Measurements from ENCODE around the gene NFASC.
A peak's percentile ranks its signal among the peaks of the same experiment; 100 is the strongest.

NFASC gene

DNA sequence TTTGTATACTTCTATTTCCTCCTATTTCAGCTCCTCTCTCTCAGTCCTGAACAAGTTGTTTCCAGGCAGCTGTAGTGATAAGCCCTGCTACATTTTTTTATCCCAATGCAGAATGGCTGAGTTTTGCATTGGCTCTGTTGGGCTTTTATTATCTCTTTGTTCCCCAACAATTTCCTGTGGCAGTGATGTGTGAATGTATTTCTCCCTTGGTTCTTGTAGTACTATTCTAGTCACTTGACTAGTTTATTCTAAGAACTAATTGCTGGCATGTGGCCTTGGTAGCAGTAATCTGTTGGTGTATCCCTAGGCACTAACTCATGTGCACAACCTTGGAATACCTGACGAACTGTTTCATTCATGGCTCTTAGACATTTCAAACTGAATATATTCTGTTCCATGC, 60.7 kb downstream of the NFASC start:
- no peak for DNase-seq

DNA sequence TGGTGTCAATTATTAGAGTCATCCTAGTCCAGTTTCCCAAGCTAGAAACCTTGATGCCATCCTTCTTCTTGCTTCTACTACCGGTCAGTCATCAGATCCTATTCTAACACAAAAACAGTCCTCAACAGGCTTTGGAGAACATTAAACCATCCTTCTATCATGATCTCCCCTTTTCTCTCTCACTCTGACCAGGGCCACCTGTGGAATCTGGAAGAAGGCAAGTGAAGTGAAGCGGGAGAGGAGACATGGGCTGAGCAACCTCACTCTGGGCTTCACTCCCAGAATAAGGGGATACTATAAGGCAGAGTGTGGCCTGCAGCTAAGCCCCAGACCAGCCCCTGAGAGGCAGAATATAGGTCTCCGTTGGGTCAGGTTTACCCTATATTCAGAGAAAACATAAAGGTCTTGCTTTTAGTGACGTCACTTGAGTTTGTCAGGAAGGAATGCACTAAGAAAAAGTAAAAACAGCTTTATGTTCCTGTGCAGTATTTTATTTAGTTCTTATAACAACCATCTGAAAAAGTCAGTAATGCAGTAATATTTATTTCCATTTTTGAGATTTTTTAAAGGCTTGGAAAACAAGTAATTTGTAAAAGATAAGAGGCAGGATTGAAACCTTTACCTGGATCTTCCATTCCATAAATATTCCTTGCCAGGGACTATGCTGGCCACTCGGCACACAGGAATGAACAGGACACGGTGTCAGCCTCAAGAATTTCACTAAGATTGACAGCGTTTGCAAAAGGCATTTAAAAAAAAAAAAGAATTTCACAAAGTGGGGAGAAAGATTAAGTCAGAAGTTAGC, 61.3 kb downstream of the NFASC start:
- no peak for DNase-seq

DNA sequence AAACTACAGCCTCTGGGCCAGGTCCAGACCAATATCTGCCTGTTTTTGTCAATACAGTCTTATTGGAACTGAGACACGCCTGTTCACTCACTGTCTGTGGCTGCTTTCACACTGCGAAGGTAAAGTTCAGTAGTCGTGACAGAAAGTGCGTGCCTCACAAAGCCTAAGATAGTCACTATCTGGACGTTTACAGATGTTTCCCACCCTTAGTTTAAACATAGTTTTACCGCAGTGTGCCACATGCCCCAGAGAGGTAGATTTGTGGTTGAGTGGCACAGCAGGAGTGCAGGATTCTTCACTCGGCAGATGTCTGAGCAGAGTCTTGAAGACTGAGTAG, 61.9 kb downstream of the NFASC start:
- DNase-seq = no peak

DNA sequence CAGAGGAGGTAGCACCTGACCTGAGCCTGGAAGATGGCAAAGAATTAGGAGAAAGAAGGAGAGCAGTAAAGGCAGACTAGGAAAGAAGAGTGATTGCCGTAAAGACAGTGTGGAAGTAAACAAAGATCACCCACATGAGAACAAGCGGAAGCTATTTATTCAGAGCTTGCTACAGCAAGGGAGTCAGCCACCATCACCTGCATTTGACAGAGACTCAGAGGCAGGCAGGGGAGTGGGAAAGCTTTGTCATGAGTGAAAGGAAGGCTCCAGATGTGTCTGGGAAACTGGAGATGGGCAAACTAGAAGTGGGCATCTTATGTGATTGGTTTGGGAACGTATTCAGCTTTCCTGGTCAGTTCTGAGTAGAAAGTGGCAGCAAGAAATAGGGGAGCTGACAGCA, 64.5 kb downstream of the NFASC start:
- DNase-seq = no peak

DNA sequence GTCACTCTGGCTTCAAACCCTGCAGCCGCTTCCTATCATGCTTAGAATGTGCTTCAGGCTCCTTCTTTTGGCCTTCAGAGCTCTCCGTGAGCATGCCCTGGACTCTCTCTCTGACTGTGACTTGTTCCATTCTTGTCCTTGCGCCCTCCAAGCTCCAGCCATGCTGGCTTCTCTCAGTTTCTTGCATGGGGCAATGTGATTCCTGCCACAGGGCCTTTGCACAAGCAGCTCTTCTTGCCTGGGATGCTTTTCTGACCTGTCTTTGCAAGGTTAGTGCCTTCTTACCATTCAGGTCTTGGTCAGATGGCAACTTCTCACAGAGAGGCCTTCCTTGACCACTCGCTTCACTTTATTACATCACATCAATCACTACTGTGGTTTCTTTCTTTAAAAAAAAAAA, 66.1 kb downstream of the NFASC start:
- DNase-seq = no peak

DNA sequence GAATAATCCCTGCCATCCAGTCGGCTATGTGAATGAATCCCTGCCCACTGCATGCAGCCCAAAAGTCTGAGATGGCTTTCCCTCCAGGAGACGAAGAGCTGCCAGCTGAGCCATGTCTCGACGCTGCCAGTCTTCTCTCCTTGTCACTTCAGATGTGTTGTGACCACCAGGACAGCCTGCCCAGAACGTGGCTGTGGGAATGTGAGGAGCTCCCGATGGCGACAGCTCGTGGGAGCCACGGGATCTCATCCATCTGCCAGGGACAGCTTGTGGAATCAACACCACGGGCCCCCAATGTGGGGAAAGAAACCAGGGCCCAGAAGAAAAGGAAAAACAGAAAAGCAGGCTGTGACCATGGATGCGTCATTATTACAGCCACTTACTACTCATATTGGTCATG, 67.2 kb downstream of the NFASC start:
- DNase-seq = no peak

DNA sequence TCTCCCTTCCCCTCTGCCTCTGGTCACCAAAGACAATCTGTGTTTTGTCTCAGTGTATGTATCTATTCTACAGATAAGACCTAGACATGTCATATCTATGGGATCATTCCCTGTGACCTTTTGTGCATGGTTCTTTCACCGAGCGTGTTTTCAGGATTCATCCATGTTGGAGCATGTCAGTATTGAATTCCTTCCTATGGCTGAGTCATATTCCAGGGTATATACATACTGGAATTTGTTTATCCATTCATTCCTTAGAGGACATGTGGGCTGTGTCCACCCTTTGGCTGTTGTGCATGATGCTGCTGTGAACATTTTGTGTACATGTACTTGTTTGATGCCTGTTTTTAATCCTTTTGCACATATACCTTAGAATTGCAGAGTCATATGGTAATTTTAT, 69.9 kb downstream of the NFASC start:
- no peak for DNase-seq

DNA sequence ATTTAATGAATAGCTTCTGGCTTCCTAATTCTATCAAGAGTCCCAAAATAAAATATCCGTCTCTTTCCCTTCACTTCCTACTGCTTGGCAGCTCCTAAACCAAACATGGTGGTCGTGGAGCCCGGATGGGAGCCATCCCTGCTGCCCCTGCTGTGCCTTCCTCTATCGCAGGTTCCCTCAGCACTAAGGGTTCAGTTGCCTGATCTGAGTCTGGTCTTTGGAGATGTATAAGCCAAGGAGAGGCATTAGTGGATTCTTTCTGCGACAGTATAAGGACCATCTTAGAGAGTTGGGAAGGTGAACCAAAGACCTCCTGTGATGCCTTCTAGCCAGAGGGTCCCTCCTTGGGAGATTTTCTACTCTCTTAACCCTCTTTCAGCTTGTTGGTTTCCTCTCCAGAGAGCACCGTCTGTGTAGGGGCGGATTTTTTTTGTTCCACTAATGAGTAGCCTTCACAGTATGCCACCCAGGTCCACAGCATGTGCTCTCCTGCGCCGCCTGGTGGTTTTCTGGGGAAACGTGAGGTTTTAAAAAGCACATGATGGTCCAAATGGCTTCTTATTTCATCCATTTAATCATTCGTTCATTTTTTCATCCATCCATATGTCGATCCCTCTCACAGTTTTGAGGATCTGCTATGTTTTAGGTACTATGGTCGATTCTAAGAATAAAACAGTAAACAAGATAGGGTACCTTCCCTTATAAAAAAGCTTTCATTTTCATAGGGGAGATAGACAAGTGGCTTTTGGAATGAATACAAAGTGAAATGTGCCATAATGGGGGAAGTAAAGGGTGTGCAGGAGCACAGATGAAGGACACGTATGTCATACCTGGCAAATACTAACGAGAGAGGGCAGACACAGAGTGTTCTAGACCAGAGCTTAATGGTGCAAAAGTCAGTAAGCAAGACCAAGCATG, 71.0 kb downstream of the NFASC start:
- peak; percentile 33 for DNase-seq

DNA sequence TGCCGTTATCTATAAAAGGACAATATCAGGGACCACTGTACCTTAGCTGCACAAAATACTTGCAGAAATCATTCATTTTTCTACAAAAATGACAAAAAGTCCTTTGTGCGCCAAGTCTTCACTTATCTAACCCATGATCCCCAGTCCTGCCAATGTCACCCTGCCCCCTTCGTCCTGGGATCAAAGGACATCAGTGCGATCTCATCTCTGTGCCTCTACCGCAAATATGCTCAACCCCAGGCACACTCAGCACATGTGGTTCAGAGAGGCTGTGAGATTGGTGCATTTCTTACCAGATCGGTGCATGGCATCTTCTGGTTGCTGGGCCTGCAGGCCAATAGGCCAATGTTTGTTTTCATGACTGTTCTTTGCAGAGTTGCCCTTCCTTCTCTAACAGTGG, 72.8 kb downstream of the NFASC start:
- no peak for DNase-seq

DNA sequence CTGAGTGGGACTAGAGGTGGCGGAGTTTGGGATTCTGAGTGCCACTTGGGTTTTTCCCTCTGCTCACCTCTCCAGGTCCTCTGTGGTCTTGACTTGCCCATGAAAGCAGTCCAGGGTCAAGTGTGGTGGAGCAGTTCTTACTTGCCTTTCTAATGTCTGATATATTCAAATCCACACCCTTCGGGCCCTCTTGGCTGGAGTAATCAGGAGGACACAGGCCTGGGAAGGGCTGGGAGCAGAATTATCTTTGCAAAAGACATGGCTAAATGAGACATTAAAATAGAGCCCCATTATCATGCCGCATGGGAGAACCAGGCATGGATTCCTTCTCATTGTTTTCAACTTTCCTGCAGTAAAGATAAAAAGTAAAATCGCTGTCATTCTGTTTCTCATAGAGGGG, 74.0 kb downstream of the NFASC start:
- no peak for DNase-seq

DNA sequence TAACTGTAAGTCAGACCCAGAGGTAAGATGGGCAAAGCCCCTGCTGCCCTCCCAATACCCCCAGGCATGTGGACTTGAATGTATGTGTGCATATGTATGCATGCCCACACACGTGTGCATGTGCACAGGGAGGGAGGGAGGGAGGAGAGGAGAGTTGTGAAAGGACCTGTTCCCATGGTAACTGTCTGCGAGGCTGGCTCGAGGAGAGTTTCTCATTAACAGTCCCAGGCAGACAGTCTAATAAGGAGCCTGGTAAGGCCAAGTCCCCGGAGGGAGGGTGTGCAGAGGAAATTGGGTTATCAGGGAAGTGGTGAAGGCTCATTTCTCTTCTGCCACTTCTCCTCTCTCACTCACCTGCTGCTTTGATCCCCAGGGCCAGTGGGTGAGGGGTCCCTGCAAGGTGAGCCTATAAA, 74.9 kb downstream of the NFASC start:
- no peak for DNase-seq

DNA sequence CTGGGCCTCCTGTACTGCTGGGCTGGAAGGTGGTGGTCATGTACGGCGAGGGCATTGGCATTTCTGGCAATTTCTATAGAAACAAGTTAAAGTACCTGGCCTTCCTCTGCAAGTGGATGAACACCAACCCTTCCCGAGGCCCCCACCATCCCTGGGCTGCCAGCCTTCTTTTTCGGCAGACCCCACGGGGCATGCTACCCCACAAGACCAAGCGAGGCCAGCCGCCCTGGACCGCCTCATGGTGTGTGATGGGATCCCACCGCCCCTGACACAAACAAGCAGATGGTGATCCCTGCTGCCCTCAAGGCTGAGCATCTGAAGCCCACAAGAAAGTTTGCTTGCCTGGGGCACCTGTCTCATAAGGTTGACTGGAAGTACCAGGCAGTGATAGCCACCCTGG, 76.0 kb downstream of the NFASC start:
- DNase-seq = no peak

DNA sequence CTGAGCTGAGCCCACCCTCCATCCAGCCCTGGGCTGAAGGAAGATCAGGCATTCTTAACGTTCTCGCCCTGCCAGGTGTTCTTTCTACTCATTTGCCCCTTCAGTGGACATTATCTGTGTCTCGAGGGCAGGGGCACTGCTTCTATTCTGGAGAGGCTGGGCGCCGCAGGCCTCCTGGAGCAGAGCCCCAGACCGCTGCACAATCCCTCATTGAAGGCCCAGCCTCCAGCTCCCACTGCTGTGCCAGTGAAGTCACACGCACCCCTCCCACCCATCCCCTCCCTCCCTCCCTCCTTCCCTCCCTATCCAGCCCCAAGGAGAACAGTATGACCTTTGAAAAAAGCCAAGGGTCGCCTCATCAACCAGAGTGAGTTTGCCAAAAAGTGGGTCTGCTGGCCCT, 76.7 kb downstream of the NFASC start:
- no peak for DNase-seq

DNA sequence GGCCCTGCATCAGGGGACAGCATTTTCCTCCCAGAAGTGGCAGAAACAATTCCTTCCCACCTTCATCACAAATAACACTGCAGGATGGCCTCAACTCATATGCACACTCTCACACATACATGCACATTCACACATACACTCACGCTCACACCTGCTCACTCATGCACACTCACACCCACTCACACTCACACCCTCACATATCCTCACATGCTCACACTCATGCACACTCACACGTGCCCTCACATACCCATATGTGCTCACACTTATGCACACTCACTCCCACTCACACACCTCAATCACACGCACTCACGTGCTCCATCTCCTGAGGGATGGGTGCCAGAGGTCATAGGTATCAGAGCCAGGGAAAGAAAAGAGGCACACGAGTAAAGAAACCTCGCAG, 77.1 kb downstream of the NFASC start:
- DNase-seq = no peak

DNA sequence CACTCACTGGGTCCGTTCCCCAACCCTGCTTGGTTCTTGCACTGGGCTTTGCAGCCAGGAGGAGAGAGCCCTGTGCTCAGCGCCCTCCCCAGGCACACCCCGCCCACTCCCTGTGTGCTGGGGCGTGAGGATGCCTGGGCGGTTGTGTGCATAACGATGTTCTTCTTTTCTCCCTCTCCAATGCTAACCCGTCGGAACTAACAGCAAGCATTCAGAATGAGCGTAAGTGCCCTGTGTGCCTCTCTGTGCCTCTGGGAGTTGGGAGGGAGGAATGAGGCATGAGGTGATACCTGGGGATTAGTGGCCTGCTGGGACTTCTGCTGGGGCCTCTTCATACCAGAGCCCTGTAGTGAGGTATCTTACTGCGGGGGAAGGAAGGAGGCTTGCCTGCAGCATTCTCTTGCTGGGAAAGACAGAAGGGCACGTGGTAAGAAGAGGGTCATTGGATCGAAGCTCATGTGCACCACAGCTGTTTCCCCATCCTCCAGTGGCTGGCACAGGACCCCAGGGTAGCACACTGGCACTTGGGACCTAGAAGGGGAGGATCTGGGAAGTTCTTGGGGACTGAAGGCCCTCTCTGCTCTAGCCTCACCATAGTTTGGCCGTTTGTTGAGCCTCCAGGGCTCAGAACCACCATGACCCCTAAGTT, 79.8 kb downstream of the NFASC start:
- no peak for DNase-seq

DNA sequence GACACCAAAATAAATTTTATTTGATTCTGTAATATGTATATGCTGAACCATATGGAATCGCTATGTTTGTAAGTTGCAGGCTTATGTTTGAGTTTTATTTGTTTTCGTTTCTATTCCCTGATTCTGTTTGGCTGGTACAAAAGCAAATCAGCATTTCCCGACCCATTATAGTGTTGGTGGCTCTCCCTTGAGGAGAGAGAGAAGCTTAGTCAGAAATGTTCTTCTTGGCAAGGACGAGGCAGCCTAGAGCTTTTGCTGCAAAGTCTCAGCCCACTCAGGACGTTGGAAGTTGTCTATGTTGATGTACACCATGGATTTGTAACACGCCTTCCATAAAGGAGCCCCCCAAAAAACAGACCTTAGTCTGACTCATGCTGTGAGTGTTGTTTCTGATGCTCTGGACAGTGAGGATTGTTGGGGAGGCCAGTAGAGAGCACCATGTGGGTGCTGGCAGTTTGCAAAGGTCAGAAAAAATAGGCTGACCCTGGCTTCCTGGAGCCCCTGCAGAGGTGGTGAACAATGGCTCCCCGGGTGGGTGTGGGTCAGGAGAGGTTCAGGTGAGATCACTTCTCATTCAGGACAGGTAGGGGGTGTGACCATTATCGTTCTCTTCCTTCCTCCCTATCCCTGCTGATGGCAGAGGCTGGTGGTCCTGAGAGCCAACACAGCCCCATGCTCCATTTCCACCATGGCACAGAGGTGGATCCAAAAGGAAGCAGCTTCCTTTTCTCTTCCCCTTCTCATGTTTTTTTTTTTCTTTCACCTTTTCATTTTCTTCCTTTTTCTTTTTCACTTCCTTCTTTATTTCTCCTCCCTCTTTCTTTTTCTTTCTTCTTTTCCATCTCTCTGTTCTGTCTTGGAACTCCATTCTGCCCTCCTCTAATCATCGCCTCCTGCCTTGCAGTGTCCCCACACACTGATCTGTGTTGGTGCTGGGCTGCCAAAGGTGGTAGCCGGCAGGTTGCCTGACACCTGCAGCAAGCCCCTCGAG, 88.0 kb downstream of the NFASC start:
- no peak for DNase-seq

DNA sequence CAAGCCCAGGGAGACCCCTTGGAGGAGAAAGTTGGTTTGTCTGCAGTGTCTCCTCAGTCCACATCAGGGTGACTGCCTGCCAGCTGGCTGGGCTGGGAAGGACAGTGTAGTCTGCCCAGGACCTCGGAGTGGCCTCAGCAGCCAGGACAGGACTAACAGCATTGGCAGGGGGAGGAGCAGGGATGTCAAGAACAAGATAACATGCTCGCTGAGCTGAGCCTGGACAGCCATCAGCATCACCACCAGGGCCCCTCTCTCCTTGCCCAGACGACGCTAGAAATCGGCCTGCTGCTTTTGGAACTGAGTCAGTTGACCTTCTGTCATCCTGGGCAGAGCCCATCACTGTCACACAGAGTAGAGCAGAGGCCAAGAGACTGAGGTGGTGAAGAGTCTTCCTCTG, 88.7 kb downstream of the NFASC start:
- no peak for DNase-seq

DNA sequence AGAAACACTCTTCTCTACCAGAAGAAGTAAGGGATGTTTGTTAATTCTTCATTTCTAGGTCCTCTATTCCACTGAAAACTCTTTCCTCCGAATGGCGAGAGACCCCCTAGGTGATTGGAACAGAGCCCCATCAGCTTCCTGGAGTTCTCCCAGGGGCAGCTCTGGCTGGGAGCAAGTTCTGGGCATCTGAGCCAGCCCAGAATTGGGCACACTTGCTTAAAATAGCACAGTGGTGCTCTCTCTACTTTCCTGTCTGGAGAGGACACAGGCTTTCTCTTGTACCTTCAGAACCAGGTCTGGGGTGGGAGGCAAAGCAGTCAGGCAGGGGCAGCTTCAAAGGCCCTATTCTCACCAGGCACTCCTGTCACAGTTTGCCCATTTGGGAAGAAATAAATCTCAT, 89.2 kb downstream of the NFASC start:
- no peak for DNase-seq

DNA sequence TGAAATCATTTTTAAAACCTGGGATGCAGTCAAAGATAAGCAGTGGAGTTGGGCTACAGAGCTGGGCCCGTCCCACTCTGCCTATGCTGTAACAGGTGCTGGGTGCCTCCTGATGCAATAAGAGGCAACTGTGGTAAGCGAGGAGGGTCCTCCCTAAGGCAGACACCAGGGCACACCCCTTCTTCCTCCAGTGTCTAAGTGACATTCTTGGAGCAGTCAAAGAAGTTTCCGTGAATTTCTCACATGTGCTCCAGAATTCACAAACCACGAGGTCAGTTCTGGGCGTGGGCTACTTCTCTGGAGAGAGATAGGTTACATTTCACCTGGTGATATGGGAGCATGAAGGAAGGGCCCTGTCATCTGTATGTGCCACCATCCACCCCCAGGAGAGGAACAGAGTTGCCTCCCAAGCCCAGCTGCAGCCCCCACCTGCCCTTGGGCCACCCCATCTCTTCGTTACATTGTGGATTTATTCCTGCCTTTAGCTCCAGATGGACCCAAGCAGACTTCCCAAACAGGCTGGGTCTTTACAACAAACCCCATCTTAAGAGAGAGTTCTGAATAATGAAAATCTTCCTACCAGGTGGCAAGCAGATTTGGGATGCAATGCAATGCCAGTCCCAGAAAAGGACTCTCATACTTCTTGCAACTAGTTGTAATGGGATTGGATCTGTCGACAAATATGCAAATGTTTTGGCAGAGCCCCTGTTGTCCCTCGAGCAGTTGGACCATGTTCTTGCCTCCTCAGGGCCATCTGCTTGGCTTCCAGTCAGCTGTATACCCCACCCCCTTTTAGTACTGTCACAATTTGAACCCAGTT, 89.9 kb downstream of the NFASC start:
- DNase-seq = no peak

DNA sequence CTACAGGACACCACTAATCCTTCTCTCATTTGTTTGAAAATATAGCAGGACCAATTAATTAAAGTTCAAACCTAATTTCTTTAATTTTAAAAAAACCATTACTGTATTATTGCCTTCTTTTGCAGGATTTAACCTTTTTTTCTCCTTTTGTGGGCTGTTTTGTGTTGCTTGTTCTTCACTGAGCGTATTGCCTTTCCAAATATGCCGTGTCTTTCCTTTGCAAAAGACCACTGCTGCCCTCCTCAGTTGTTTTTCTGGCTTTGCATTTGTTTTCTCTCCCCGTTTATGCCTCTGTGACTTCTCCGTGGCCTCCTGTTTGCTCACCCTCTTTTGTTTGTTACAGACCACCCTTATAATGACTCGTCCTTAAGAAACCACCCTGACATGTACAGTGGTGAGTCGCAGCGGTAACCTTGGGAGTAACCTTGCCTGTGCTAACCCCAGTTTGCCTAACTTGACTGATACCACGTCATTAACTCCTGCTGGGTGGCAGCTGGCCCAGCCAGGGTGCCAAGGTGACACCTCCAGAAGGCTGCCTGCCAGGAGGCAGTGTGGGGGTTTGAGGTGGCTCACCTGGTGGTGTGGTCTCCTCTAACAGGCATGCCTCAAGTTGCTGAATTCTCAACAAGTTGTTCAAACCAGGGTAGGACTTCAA, 91.2 kb downstream of the NFASC start:
- no peak for DNase-seq
